T-helper 2 cell (primary cell): Measurements from ENCODE around the gene PTPRN2.

Experiments used
- DNase-seq, 5 experiments: peaks; one replicate each; pipeline versions ENCODE4 v3.0.0 to v3.0.0-alpha.2; 2012 to 2022

The PTPRN2 gene

DNA sequence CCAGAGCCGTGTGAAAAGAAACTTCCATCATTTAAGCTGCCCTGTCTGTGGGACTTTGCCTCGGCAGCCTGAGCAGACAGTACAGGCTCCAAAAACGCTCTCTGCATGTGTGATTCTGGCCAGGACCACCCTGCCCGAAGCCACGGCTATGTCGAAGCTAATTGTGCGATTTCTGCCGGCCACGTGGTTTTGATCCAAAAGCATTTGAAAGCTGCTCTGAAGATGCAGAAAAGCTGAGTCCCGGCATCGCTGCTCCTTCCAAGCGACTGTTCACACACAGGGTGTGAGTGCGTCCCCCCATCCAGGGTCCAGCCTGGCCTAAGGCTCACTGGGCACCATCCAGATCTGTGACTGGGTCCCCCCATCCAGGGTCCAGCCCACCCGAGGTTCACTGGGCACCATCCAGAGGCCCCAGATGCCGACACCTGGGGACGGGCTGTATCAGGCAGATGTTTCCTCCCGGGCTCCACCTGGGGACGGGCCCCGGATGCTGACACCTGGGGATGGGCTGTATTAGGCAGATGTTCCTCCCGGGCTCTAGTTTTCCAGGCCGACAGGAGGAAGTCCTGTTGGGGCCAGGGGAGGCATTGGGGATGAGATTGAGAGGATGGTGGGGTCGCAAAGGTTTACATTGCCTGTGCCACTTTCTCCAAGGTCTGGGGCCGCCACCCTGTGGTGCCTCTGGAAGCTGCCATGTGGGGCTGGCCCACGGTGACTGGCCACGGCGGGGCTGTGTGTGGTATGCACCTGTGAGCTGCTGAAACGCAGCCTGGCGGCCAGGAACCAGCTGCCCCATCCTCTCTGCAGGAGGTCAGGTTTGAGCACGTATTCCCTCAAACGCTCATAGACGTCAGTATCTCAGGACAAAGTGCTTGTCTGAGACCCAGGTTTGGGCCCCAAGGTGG lies 723.5 kb downstream of the PTPRN2 start:
- DNase-seq, result no peak

DNA sequence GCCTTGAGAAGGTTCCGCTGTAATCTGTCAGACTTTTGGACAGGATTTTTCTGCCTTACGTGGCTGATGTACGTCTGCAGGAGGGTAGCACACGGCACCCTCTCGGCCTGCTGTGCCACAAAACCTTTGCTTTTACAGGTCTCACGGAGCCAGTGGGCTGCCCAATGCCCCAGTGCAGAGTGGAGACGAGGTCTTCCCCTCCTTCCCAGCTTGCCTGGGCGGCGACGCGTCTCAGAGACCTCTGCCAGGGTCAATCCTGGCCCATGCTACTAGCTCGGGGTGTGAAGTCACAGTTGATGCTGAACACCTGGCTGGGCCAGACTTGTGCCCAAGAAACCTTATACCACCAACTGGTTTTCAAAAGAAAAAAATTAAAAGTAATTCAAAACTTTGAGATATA lies 724.4 kb downstream of the PTPRN2 start:
- no peak for DNase-seq

DNA sequence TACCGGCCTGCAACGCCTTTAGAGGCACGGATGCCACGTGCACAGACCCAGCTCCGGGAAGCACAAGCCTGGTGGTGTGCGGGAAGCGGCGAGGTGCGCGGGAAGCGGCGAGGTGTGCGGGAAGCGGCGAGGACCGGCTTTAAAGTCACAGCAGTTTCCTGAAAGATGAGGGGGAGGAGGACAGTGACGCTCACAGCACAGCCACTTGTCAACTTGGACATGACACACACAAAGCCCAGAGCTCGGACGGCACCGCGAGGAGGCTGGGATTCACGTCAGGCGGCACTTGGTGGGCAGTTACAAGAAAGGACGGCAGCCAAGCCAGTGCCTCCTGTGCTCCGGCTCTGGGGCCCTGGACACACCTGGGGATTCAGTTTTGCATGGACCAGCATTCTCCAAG lies 724.9 kb downstream of the PTPRN2 start:
- DNase-seq, result no peak

DNA sequence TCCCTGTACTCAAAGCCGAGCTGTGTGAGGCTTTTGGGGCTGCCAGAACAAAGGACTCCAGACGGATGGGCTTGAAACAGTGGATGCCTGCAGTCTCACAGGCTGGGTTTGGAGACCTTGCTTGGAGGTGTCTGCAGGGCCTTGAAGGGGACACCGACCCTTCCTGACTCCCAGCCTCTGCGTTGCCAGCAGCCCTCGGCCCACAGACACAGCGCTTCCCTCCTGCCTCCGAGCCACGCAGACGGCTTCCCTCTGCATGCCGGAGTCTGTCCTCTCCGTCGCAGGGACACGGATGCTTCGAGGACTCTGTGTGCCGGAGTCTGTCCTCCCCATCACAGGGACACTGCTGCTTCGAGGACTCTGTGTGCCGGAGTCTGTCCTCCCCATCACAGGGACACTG lies 726.1 kb downstream of the PTPRN2 start:
- no peak for DNase-seq

DNA sequence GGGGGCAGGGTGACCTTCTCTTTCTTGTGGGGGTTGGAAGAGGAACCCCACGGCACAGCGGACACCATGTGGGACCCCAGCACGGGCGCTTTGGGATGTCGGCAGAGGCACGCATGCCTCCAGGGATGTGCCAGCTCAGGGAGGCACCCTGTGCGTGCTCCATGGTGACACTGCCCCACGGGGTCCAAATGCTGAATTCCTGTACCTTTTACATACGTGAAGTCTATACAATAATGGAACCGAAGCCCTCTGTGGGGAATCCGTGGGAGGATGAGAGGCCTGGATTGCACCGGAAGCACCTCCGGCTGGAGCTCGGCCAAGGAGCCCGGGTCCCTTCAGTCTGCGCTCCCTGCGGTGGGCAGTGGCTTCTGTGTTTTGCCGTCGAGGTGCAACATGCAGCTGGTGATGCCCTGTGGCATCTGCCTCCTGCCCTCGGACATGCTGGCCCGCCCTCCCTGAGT lies 726.6 kb downstream of the PTPRN2 start:
- no peak for DNase-seq

DNA sequence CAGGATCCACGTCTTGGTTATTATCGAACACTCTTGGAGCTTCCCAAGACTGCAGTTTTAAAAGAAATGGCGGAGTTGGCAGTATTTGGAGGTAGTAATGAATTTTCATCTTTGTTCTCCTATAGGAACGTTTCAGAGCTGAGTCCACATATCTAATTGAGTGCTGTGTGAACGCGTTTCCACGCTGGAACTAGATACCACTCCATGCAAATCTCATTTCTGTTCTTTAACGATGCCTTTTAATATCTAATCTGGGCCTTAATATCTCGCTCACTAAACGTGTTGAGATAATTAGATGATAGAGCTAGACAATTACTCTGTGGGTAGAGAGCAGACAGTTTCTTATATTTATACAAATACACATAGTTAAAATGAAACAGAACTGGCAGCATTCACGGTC lies 727.2 kb downstream of the PTPRN2 start:
- DNase-seq, result no peak

DNA sequence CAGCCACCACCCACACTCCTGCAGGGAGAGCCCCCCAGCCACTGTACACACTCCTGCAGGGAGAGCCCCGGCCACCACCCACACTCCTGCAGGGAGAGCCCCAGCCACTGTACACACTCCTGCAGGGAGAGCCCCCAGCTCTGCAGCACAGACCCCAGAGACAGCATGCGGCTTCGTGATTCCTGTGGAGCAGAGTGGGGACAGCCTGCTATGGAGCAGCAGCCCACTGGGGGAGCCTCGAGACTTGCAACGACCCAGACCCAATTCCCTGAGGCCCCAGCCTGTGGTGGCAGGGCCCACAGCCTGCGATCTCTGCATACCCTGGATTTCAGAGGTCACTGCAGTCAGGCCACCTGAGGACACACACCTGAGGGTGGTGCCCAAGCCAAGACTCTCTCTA lies 727.7 kb downstream of the PTPRN2 start:
- DNase-seq, result no peak

DNA sequence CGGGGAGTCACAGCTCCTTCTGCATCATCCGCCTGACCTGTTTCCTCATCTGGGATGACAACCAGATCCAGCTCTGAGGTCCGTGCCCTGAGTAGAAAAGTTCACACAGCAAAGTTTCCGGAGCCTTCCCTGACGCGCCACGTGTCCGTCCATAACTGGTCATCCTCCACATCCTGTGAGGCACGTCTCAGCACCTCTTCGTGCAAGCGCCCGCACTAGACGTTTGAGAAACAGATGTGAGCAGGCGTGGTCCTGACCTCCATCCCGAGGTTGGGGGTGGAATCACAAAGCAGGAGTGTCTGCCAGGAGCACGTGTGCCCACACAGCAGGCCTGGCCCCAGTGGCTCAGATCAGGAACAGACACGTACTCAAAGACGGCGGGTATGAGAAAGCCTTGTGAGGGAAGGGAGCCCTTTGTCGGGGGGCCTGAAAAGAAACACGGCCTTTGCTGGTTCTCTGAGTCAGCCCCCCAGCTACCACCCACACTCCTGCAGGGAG lies 730.0 kb downstream of the PTPRN2 start:
- no peak for DNase-seq

DNA sequence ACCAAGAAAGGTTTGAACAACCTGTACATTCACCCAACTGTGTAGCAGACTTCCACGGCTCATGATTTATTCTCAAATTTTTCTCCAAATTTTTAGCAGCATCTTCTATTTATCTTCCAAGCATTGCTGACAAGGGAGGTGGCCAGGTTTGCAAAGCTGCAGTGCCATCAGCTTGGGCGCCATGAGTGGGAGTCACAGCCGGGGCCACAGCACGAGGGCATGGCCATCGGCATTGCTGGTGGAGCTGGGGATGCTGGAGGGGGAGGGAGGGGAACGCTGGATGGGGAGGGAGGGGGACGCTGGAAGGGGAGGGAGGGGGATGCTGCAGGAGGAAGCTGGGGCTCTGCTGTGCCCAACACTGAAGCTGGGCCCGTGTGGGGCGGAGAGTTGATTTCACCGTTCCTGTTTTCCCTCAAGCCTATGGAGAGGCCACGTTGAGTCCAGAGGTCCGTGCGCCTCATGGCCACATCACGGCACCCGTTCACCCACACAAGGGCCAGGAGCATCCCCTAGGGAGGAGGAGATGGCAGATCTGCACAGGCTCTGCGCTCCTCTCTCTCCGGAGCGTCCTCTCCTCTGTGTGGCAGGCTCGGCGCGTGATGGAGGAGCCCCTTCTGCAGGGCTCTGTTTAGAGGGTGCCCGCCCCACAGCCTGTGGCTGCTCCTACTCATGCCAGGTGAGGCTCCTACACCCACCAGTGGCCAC lies 730.6 kb downstream of the PTPRN2 start:
- DNase-seq, result no peak

DNA sequence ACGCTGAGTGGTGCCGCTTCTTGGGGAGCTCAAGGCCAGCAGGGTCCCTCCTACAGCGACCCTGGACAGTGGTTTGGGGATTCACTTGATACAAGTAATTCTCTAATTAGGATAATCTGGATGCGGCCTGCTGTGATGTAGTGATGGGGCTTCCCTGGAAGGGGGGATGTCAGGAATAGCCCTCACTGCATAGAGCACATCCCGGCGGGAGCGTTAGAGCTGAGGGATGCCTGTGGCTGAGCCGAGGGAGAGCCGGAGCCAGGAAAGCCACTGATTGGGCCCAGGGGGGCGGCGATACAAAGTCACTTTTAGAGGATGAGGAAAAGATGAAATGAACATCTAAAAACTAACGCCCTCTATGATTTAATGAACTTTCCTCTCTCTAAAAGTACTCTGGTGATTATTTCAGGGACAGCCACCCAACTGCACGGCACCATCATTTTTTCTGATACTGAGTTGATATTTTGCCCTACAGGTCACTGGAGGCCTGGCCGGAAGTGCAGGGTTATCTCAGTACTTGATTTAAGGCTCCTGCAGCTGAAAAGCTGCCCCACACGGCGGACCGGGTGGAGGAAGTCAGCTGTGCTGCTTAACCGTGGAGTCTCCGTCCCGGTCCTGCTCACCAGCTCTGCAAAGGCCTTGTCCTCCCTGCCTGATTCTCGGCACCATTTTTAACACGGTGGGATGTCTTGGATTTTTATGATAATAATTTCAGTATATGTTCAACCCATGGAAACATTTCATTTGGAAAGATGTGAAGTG lies 732.0 kb downstream of the PTPRN2 start:
- no peak for DNase-seq

DNA sequence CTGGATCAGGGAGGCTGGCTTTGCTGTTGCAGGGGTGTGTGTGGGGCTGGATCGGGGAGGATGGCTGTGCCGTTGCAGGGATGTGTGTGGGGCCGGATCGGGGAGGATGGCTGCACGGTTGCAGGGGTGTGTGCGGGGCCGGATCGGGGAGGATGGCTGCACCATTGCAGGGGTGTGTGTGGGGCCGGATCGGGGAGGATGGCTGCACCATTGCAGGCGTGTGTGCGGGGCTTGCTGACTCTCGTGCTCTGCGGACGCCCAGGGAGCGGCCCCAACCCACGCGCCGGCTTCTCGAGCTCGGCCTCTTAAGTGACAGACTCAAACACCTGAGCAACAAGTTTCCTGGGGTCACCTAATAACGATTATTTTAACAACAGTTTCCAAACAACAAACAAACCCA lies 732.6 kb downstream of the PTPRN2 start:
- no peak for DNase-seq

DNA sequence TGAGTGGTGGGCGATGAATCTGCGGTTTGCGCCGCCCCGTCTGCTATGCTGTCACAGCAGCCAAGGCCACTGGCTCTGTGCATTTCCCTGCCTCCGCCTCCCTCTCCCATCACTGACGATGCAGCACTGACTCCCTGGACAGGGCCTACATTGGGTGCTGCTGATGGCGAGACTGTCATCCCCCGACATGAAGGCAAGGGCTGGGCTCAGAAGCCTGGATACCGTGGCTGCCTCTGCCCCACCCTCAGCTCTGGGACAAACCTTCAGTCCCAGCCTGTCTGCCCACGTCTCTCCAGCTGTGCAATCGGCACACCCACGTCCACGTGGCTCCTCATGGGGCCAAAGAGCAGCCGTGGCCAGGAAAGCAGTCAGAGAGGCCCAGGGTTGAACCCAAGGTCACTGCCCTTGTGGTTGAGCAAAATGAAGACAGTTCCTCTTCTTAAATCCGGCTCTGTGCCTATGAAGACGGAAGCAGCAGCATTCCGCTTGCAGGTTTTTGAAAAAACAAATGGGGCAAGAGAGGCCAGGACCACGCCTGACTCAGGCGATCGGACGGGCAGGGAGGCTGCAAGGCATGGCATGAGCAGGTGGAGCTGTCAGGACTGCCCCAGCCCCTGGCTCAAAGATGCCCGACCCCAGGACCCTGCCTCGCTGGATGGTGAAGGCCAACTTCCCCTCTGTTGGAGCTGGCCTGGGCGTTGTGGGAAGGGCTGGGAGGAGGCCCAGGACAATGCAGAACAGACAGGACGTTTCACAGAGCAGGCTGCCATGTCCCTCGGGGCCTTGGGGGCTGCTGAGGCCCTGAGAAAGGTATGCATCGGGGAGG lies 733.3 kb downstream of the PTPRN2 start:
- no peak for DNase-seq

DNA sequence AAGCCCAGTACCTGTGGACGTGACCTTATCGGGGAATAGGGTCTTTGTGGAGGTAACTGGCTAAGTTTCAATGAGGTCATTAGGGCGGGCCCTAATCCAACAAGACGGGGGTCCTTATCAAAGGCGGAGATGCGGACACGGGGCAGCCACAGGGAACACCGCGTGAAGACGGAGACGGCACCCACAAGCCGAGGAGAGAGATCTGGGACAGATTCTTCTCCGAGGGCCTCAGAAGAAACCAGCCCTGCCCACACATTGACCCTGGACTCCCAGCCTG lies 733.9 kb downstream of the PTPRN2 start:
- DNase-seq, result no peak

DNA sequence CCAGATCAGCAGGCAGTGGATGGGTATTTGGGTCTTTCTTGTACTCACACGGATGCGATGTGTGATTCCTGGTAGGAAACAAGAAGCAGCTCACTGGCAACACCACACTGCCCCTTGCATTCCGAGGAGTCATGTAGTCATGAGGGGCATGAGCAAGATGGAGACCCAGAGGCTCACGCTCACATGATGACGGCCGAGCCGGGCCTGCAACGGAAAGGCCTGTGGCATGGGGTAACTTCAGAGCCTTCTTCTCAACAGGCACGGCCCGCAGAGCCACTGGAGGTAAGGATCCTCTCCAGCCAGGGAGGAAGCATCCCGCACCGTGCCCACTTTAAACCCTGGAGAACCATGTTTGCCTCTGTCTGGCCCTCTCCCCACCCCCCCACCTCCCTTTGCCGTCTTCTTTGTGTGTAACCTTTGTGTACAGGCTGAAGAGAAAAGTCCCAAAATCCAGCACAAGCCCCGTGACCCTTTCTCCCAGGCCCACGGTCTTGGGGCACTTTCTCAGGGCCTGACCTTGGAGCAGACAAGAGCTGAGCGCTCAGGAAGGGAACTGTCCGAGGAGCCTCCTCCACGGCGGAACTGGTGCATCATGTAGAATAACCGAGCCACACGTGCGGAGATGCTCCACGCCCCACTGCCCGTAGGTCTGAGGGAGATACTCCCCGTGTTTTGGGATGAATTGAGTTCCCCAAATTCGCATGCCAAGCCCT lies 734.4 kb downstream of the PTPRN2 start:
- no peak for DNase-seq

DNA sequence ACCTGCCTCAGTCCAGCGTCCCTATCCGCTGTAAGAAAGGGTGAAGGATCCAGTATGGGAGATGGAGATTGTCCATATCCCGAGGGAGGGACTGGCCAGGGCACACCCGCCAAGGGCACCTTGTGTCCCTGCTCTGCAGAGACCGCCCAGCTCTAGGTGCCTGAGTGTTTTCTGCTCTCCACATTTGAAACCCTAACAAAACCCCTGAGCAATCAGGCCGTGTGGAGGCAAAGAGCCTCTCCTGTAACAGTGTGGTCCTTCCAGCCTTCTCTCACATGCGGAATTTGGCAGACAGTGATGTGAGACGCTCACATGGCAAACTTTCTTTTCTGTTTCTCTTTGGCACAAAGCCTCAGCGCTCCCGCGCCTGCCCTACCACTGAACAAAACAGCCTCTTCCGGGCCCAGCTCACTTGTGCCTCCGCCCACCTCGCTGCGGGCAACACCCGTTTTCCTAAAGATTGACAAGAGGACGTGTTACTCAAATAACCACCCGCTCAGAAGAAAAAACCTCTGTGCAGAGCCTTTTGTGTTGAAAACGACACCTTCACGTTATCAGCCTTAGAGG lies 736.0 kb downstream of the PTPRN2 start:
- DNase-seq, result peak in 3 of 5 experiments; percentile 40 to 96 (median 60)

DNA sequence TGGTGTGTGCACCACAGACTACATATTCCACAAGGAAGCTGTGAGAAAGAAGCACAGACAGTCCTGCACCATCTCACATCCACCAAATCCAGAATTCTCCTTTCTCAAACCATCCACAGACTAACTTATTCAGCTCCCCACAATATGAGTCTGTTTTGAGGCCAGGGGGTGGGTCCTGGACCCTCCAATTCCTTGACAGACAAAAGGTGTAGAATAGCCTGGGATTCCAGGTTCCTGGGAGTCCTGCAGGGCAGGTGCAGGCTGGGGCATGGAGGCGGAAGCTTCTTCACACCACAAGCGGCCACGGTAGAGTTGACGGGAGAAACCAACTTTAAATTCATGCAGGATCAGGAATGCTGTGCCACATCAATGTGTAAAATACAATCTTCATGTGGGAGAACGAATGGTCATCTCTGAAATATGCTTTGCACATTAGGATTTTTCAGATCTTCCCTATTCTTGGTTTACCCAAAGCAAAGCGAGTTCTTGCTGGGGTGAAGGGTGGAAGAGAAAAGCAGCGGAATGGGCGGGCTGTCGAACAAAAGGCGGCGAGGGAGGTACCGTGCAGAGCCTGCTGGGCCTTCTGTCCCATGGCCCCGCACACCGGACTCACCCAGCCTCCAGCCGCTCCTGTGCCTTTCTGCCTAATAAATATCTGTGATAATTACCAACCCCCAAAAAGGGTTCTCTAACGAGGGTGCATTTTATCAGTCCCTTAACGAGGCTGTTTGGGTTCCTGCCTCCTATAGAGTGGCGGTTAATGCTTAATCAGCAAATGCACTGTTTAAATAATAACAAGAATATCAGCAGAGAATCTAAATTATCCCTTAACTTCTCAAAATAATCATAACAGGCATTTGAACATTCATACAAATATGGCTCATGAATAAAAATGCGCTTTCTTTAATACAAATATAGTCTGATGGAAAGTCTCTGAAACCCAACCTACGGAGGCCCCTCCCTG lies 736.9 kb downstream of the PTPRN2 start:
- no peak for DNase-seq

DNA sequence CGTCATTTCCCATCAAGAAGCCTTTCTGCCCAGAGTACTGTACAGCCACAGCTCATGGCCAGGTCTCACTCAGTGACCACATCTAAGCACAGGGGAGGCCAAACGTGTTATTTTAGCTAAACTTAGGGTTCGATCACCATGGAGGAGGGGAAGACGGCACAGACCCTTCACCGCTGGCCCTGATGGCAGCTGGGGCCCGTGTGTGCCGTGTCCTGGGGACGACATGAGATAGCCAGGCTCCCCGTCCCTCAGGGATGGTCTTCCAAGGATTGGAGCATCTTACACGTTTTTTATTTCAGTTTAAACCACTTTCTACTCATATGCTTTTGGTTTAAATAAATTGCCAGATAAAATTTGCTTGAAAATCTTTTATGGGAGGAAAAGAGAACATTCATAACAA lies 737.9 kb downstream of the PTPRN2 start:
- no peak for DNase-seq

DNA sequence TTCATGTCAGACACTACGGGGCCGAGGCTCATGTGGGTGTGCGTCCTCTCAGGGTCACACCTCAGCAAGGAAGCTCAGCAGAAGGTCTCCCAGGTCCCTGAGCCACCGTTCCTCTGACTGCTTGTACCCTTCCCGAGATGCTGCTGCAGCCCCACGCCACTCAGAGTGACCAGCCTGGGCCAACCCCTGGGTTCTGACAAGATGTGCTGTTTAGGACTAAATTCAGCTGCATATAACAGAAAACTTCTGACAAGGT lies 738.4 kb downstream of the PTPRN2 start:
- DNase-seq, result no peak

DNA sequence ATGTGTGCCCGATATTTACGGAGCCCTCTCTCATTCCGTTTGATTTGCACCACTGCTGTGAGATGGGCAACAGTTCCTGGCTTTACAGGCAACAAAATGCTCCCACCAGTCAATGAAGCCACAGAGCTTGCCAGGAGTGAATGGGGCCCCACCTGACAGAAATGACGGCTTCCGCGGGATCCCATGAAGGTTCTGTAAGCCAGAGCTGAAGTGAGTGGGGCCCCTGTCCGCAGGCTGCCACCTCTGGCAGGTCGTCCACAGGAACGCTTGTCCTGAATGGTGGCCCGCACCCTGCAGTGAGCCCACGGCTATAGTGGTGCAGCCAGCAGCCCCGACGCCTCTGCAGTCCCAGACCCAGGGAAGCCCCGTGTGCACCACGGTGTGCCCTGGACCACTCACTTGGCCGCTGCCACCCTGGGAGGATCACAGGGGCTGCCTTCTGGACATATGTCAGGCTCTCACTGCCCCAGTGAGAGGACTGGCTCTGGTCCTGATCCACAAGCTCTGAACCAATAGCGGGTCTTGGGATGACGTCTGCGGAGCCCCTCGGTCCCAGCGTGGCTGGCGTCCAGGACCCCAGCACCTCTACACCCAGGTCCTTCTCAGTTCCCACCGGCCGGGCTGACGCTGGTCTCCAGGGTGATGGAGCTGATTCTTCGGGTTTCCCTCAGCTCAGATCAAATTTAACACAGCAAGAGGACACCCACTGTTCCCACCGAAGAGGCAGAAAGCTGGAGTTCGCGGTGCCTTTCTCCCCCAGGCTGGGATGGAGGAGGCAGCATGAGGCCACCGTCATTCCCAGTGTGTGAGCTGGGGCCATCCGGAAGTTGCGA lies 738.9 kb downstream of the PTPRN2 start:
- DNase-seq, result no peak
